Glutamatergic neuron (in vitro differentiated cells): ENCODE data around the gene AADACL3. TPM values are rescaled to one million over a fixed set of nuclear protein-coding genes. Genes with fewer than 3 reads are reported as not detected.
"Not testable (repeated sequence)": the region's sequence is repeated elsewhere in the genome, so short reads cannot be mapped to it uniquely, and the experiment has no call there.

Experiments used
- DNase-seq: peaks from one replicate; pipeline ENCODE4 v3.0.0; 2022
- H3K27ac Mint-ChIP-seq: one replicate; pipeline ENCODE4 v1.8.0; 2020; ENCODE audit warnings: mild to moderate bottlenecking, mixed read lengths, inconsistent platforms; ENCODE audit not compliant: unreplicated experiment
- H3K27me3 Mint-ChIP-seq: one replicate; pipeline ENCODE4 v1.8.0; 2020; ENCODE audit warnings: mild to moderate bottlenecking, moderate library complexity, mixed read lengths, inconsistent platforms; ENCODE audit not compliant: unreplicated experiment
- H3K36me3 Mint-ChIP-seq: one replicate; pipeline ENCODE4 v1.8.0; 2020; ENCODE audit warnings: mild to moderate bottlenecking, mixed read lengths, inconsistent platforms; ENCODE audit not compliant: unreplicated experiment
- H3K4me1 Mint-ChIP-seq: one replicate; pipeline ENCODE4 v1.8.0; 2020; ENCODE audit warnings: mild to moderate bottlenecking, low read depth, mixed read lengths, inconsistent platforms; ENCODE audit not compliant: unreplicated experiment
- H3K4me3 Mint-ChIP-seq: one replicate; pipeline ENCODE4 v1.8.0; 2020; ENCODE audit warnings: mild to moderate bottlenecking, mixed read lengths, inconsistent platforms; ENCODE audit not compliant: unreplicated experiment
- H3K9me3 Mint-ChIP-seq: one replicate; pipeline ENCODE4 v1.8.0; 2020; ENCODE audit warnings: mild to moderate bottlenecking, moderate library complexity, mixed read lengths, inconsistent platforms; ENCODE audit not compliant: unreplicated experiment
- CTCF ChIP-seq: fragments of 200-600 bp; sonication (generic); IDR thresholded peaks from one replicate; pipeline ENCODE4 v1.5.0; 2021; ENCODE audit not compliant: partially characterized antibody, unreplicated experiment
- total RNA-seq: library from RNA; stranded (reverse); fragmentation: NEBNext Ultra II Directional; extraction: Animal tissue kit (Norgen Biotek cat#: 25700); gene quantifications from one replicate; pipeline ENCODE4 v1.2.1, GENCODE V29; 2021; ENCODE audit not compliant: unreplicated experiment

Gene AADACL3
- total RNA-seq, 1 donor from 2014 or later = not detected

GRCh38 chr1:12714710-12715475 is 1.0 kb upstream of the AADACL3 start:
- no peaks in the 10 kb centered on the region for H3K36me3 Mint-ChIP-seq
- no peak overlapping the region for H3K4me3 Mint-ChIP-seq
- H3K4me1 Mint-ChIP-seq = no peaks in the 10 kb centered on the region
- TF ChIP-seq CTCF = no peak
- H3K9me3 Mint-ChIP-seq = no peaks in the 10 kb centered on the region
- no peaks in the 10 kb centered on the region for H3K27me3 Mint-ChIP-seq
- no peak overlapping the region for H3K27ac Mint-ChIP-seq
- DNase-seq = no peak

GRCh38 chr1:12717301-12717838 is 1.5 kb downstream of the AADACL3 start:
- DNase-seq = no peak
- H3K9me3 Mint-ChIP-seq = no peaks in the 10 kb centered on the region
- H3K27me3 Mint-ChIP-seq = peaks cover 1% of the 10 kb centered on the region
- no peak overlapping the region for H3K4me3 Mint-ChIP-seq
- H3K27ac Mint-ChIP-seq = no peak overlapping the region
- no peaks in the 10 kb centered on the region for H3K4me1 Mint-ChIP-seq
- H3K36me3 Mint-ChIP-seq = no peaks in the 10 kb centered on the region
- TF ChIP-seq CTCF = no peak

- H3K27ac Mint-ChIP-seq = no peak overlapping the region
- peaks cover 3% of the 10 kb centered on the region for H3K27me3 Mint-ChIP-seq
Measured at GRCh38 chr1:12722626-12723025, 6.7 kb downstream of the AADACL3 start.

DNA sequence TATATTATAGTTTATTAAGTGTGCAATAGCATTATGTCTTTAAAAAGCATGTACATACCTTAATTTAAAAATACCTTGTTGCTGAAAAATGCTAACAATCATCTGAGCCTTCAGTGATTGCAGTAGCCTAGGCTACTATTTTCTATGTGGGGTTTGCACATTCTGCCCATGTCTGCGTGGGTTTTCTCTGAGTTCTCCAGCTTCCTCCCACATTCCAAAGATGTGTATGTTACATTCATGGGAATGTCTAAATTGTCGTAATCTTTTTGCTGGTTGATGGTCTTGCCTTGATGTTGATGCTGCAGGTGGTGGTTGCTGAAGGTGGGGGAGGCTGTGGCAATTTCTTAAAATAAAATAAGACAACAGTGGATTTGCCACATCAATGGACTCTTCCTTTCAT is 12.5 kb downstream of the AADACL3 start:
- peaks cover 9% of the 10 kb centered on the region for H3K36me3 Mint-ChIP-seq
- H3K4me1 Mint-ChIP-seq = no peaks in the 10 kb centered on the region
- TF ChIP-seq CTCF = no peak
- no peak overlapping the region for H3K27ac Mint-ChIP-seq
- no peak overlapping the region for H3K4me3 Mint-ChIP-seq
- H3K9me3 Mint-ChIP-seq = peaks cover 3% of the 10 kb centered on the region
- no peak for DNase-seq
- H3K27me3 Mint-ChIP-seq = peaks cover 7% of the 10 kb centered on the region

More at GRCh38 chr1:12722626-12723025, 6.7 kb downstream of the AADACL3 start:
- no peak for TF ChIP-seq CTCF
- Mint-ChIP-seq H3K9me3 (no peaks in the 10 kb centered on the region), H3K4me3 (no peak overlapping the region), H3K36me3 (no peaks in the 10 kb centered on the region), H3K4me1 (no peaks in the 10 kb centered on the region)
- no peak for DNase-seq

- H3K4me3 Mint-ChIP-seq = no peak overlapping the region
- no peak for TF ChIP-seq CTCF
- peaks cover 7% of the 10 kb centered on the region for H3K27me3 Mint-ChIP-seq
- DNase-seq = no peak
- H3K36me3 Mint-ChIP-seq = peaks cover 9% of the 10 kb centered on the region
- no peaks in the 10 kb centered on the region for H3K4me1 Mint-ChIP-seq
- peaks cover 3% of the 10 kb centered on the region for H3K9me3 Mint-ChIP-seq
- H3K27ac Mint-ChIP-seq = no peak overlapping the region
Measured at GRCh38 chr1:12730156-12730555, 14.2 kb downstream of the AADACL3 start.

DNA sequence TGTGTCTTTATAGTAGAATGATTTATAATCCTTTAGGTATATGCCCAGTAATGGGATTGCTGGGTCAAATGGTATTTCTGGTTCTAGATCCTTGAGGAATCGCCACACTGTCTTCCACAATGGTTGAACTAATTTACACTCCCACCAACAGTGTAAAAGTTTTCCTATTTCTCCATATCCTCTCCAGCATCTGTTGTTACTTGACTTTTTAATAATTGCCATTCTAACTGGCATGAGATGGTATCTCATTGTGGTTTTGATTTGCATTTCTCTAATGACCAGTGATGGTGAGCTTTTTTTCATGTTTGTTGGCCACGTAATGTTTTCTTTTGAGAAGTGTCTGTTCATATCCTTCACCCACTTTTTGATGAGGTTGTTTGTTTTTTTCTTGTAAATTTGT is 15.2 kb downstream of the AADACL3 start:
- not testable (repeated sequence) for H3K4me3 Mint-ChIP-seq, H3K27ac Mint-ChIP-seq, H3K9me3 Mint-ChIP-seq, H3K4me1 Mint-ChIP-seq, DNase-seq, H3K27me3 Mint-ChIP-seq, H3K36me3 Mint-ChIP-seq
